ENCODE measurements around the gene DHX34. TPM values are rescaled to one million over a fixed set of nuclear protein-coding genes. Genes with fewer than 3 reads are reported as not detected.

The DHX34 gene
- total RNA-seq, 1 experiment from 2014 or later = 38.2 TPM

GRCh38 chr19:47390533-47391488, 41.7 kb downstream of the DHX34 start:
- Mint-ChIP-seq H3K27me3 (ENCODE audit: low read depth) (peaks cover 1% of the 10 kb centered on the region; the same call in 1 of the 2 replicates), H3K4me3 (peak overlapping the region in 1 of 2 experiments; percentile 43; a peak in 3 of 5 replicates), H3K36me3 (ENCODE audit: insufficient read depth in 1 of 3, low read depth in 3 of 3) (peaks cover 0 to 20% (median 14%) of the 10 kb centered on the region in 3 experiments; a peak in 6 of 7 replicates), H3K9me3 (peaks cover 20 to 25% of the 10 kb centered on the region in 2 experiments), H3K4me1 (peaks cover 27 to 31% of the 10 kb centered on the region in 2 experiments), H3K27ac (peak overlapping the region; percentile 19 to 79 (median 27); a peak in 6 of 7 replicates)
- H3K79me2 ChIP-seq (ENCODE audit: insufficient read depth, low read length) = no peaks in the 10 kb centered on the region
- no peaks in the 10 kb centered on the region for H3K4me1 ChIP-seq (ENCODE audit: insufficient read depth, low read length)
- DNase-seq = no peak
- H4K20me1 ChIP-seq (ENCODE audit: control insufficient read depth, insufficient read depth, insufficient read length) = no peaks in the 10 kb centered on the region
- H3K4ac ChIP-seq (ENCODE audit: low read depth, low read length) = no peak overlapping the region
- no peak overlapping the region for H2BK20ac ChIP-seq (ENCODE audit: low read depth, low read length, poor library complexity, severe bottlenecking)
- H3K56ac ChIP-seq (ENCODE audit: insufficient read length, low read depth, low read length) = no peak overlapping the region
- no peak overlapping the region for H4K91ac ChIP-seq (ENCODE audit: insufficient read length, low read depth, low read length)
- WGBS (ENCODE audit: extremely low coverage, insufficient read length, low lambda C conversion rate) = no CpG with 5 or more reads among the region's 20 CpGs
- H4K5ac ChIP-seq (ENCODE audit: insufficient read length, low read depth, low read length) = no peak overlapping the region
- no peak overlapping the region for H3K14ac ChIP-seq (ENCODE audit: insufficient read depth, low read length)
- no peak overlapping the region for H2AK5ac ChIP-seq (ENCODE audit: insufficient read length, low read length)
- H3K23ac ChIP-seq (ENCODE audit: insufficient read length, low read depth, low read length) = no peak overlapping the region
- no peak overlapping the region for H3K27ac ChIP-seq (ENCODE audit: insufficient read length, low read depth, low read length)
- no peak overlapping the region for H3T11ph ChIP-seq (ENCODE audit: low read length)
- H2BK15ac ChIP-seq (ENCODE audit: low read depth, low read length) = no peak overlapping the region
- H3K9ac ChIP-seq (ENCODE audit: extremely low read depth, insufficient read length, low read length) = no peak overlapping the region
- H3K18ac ChIP-seq (ENCODE audit: insufficient read length, low read depth, low read length) = no peak overlapping the region
- no peaks in the 10 kb centered on the region for H3K23me2 ChIP-seq (ENCODE audit: insufficient read length, low read depth, low read length, poor library complexity, severe bottlenecking)
- no peak for TF ChIP-seq CTCF (conservative IDR thresholded peaks at IDR 0.05)
- no peaks in the 10 kb centered on the region for H3K9me3 ChIP-seq (ENCODE audit: control insufficient read depth, low read depth, low read length)
- H2AFZ ChIP-seq (ENCODE audit: low read length) = no peak overlapping the region
- no peaks in the 10 kb centered on the region for H3K27me3 ChIP-seq (ENCODE audit: insufficient read depth, low read length)
- no peak overlapping the region for H2BK120ac ChIP-seq (ENCODE audit: low read depth, low read length, poor library complexity, severe bottlenecking)
- no peaks in the 10 kb centered on the region for H3K79me1 ChIP-seq (ENCODE audit: insufficient read depth, low read depth, low read length, poor library complexity, severe bottlenecking)
- H2BK12ac ChIP-seq (ENCODE audit: insufficient read length, low read depth, low read length) = no peak overlapping the region
- H2BK5ac ChIP-seq (ENCODE audit: insufficient read length, low read length) = no peak overlapping the region
- no peak overlapping the region for H3K4me2 ChIP-seq (ENCODE audit: insufficient read depth, insufficient read length, low read length)
- no peak overlapping the region for H4K8ac ChIP-seq (replicated peaks; ENCODE audit: insufficient read length, low read depth, low read length)
